Measurements from ENCODE around the gene KANTR. TPM values are rescaled to one million over a fixed set of nuclear protein-coding genes. Genes with fewer than 3 reads are reported as not detected.
A peak's percentile ranks its signal among the peaks of the same experiment; 100 is the strongest.

KANTR gene
- total RNA-seq, 1 donor: 6.3 TPM

DNA sequence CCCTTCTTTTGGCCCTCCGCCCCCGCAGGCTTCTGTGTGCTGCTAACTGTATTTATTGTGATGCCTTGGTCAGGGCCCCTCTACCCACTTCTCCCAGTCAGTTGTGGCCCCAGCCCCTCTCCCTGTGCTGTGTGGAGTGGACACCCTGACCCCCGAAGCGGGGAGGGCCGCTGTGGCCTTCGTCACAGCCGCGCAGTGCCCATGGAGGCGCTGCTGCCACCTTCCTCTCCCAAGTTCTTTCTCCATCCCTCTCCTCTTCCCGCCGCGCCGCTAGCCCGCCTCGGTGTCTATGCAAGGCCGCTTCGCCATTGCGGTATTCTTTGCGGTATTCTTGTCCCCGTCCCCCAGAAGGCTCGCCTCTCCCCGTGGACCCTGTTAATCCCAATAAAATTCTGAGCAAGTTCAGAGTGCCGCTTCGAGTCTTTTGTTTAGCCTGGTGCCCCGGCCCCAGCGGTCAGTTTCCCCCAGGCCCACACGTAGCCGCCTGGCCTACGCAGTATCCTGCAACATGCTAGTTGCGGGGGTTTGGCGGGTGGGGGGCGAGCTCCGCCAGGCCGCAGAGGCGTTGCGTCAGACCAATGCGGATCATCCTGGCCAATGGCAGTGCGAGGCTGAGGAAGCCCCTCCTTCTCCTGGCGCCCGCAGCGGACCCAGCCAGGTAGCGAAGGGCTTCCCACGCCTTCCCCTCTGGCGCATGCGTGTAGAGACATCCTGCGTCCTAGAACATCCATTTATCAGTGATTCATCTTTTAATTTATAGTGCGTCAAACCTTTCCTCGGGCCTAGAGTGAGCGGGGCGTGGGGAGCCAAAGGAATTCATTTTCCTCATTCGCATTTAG lies 5.6 kb upstream of the KANTR start:
- no peaks in the 10 kb centered on the region for H3K27me3 ChIP-seq (ENCODE audit: insufficient read depth, low read length)
- H3K4me1 ChIP-seq (ENCODE audit: insufficient read depth, low read length): peaks cover 16% of the 10 kb centered on the region
- H3K9me3 ChIP-seq (ENCODE audit: low read depth, low read length): no peaks in the 10 kb centered on the region
- peak overlapping the region; percentile 16 for H3K4me3 ChIP-seq (ENCODE audit: low read length)

- Histone ChIP-seq H3K27me3 (ENCODE audit: insufficient read depth, low read length) (no peaks in the 10 kb centered on the region), H3K4me3 (ENCODE audit: low read length) (peak overlapping the region; percentile 16), H3K9me3 (ENCODE audit: low read depth, low read length) (no peaks in the 10 kb centered on the region), H3K4me1 (ENCODE audit: insufficient read depth, low read length) (peaks cover 14% of the 10 kb centered on the region)
Measured at GRCh38 chrX:53089224-53089842, 4.6 kb upstream of the KANTR start.

- no peak overlapping the region for H3K4me3 ChIP-seq (ENCODE audit: low read length)
Measured at GRCh38 chrX:53089925-53090324, 4.0 kb upstream of the KANTR start.

GRCh38 chrX:53091354-53091753 lies 2.6 kb upstream of the KANTR start:
- Histone ChIP-seq H3K9me3 (ENCODE audit: low read depth, low read length) (no peaks in the 10 kb centered on the region), H3K4me3 (ENCODE audit: low read length) (no peak overlapping the region), H3K4me1 (ENCODE audit: insufficient read depth, low read length) (peaks cover 20% of the 10 kb centered on the region)

More at GRCh38 chrX:53089925-53090324, 4.0 kb upstream of the KANTR start:
- Histone ChIP-seq H3K4me1 (ENCODE audit: insufficient read depth, low read length) (peaks cover 19% of the 10 kb centered on the region), H3K9me3 (ENCODE audit: low read depth, low read length) (no peaks in the 10 kb centered on the region), H3K27me3 (ENCODE audit: insufficient read depth, low read length) (no peaks in the 10 kb centered on the region)

DNA sequence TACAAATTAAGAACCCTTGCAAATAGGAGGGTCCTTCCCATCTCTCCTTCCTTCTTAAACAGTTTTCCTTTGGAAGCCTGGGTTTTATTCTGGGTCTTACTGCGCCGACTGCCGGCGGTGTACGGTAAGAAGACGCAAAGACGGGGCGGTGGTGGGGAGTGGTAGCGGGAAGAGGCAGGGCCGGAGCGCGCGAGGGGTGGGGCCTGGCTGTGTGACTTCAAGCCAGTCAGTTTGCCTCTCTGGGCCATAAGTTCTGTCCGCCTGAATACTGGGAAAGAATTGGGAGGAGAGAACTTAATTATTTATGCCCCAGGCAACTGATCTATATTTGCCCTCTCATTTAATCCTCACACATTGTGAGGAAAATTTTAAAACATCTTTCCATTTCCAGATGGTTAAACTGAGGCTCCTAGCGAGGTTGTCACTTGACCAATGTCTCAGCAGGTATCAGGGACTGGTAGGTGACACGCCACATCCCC lies 726 bp upstream of the KANTR start:
- H3K4me3 ChIP-seq (ENCODE audit: low read length): peak overlapping the region; percentile 54
- H3K9me3 ChIP-seq (ENCODE audit: low read depth, low read length): no peaks in the 10 kb centered on the region
- no peaks in the 10 kb centered on the region for H3K27me3 ChIP-seq (ENCODE audit: insufficient read depth, low read length)
- peaks cover 18% of the 10 kb centered on the region for H3K4me1 ChIP-seq (ENCODE audit: insufficient read depth, low read length)

More at GRCh38 chrX:53091354-53091753, 2.6 kb upstream of the KANTR start:
- H3K27me3 ChIP-seq (ENCODE audit: insufficient read depth, low read length): no peaks in the 10 kb centered on the region

GRCh38 chrX:53094582-53094905 lies 602 bp downstream of the KANTR start:
- Histone ChIP-seq H3K4me1 (ENCODE audit: insufficient read depth, low read length) (peaks cover 9% of the 10 kb centered on the region), H3K4me3 (ENCODE audit: low read length) (peak overlapping the region; percentile 54), H3K27me3 (ENCODE audit: insufficient read depth, low read length) (no peaks in the 10 kb centered on the region), H3K9me3 (ENCODE audit: low read depth, low read length) (no peaks in the 10 kb centered on the region)

GRCh38 chrX:53095796-53096195 lies 1.9 kb downstream of the KANTR start:
- no peaks in the 10 kb centered on the region for H3K9me3 ChIP-seq (ENCODE audit: low read depth, low read length)
- no peak overlapping the region for H3K4me3 ChIP-seq (ENCODE audit: low read length)
- H3K27me3 ChIP-seq (ENCODE audit: insufficient read depth, low read length): no peaks in the 10 kb centered on the region
- H3K4me1 ChIP-seq (ENCODE audit: insufficient read depth, low read length): peaks cover 9% of the 10 kb centered on the region

- H3K9me3 ChIP-seq (ENCODE audit: low read depth, low read length): no peaks in the 10 kb centered on the region
- no peaks in the 10 kb centered on the region for H3K27me3 ChIP-seq (ENCODE audit: insufficient read depth, low read length)
- no peak overlapping the region for H3K4me3 ChIP-seq (ENCODE audit: low read length)
- no peaks in the 10 kb centered on the region for H3K4me1 ChIP-seq (ENCODE audit: insufficient read depth, low read length)
Measured at GRCh38 chrX:53114864-53115549, 21.1 kb downstream of the KANTR start.

DNA sequence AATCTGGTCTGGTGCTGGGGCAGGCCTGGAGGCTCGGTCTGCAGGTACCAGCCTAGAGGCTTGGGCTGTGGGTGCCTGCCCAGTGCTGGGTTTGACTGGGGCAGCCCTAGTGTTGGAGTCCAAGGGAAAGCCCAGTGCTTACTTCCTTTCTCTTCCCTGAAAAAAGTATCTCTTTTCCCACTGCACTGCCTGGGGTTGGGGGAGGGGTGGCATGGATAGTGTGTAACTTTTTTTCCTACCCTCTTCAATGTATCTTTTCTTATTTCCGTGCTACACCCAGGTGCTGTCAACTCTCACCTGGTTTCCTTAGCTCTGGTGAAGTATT lies 21.6 kb downstream of the KANTR start:
- no peak overlapping the region for H3K4me3 ChIP-seq (ENCODE audit: low read length)
- H3K4me1 ChIP-seq (ENCODE audit: insufficient read depth, low read length): no peaks in the 10 kb centered on the region
- H3K27me3 ChIP-seq (ENCODE audit: insufficient read depth, low read length): no peaks in the 10 kb centered on the region
- H3K9me3 ChIP-seq (ENCODE audit: low read depth, low read length): no peaks in the 10 kb centered on the region

DNA sequence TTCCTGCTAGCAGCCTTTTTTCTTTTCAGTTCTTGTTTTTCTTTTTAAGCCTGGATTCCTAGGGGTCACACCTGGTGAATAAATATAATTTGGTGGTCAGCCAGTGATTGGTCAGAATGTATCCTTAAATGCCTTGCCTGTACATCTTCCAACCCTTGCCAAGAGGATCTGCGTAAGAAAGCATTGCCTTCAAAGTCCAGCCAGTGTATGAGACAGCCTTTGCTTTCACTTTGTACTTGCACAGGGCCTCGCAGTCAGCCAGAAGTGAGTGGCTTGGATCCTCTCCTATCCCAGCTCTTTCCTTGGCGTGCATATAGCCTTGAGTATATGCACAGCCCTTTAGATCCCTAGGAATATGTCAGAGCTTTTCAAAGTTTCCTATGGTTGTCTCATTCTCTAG lies 22.2 kb downstream of the KANTR start:
- H3K9me3 ChIP-seq (ENCODE audit: low read depth, low read length): no peaks in the 10 kb centered on the region
- no peaks in the 10 kb centered on the region for H3K4me1 ChIP-seq (ENCODE audit: insufficient read depth, low read length)
- no peak overlapping the region for H3K4me3 ChIP-seq (ENCODE audit: low read length)
- no peaks in the 10 kb centered on the region for H3K27me3 ChIP-seq (ENCODE audit: insufficient read depth, low read length)

DNA sequence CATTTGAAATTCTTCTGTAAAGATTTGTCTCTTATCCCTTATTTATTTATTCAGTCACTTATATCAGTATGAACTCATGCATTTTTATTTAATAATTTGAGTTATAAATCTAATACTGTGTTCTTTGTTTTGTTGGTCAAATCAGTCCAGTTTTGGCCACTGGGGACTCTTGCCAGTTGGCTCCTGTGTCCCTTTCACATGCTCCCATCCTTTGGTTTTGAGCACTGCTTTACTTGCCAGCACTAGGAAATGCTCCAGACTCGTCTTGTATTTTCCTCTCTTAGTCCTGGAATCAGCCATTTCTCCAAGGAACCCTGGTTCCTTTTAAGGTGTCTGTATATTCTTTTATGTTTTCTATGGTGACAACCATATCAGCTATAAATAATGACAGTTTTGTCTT lies 28.1 kb downstream of the KANTR start:
- Histone ChIP-seq H3K4me3 (ENCODE audit: low read length) (no peak overlapping the region), H3K4me1 (ENCODE audit: insufficient read depth, low read length) (no peaks in the 10 kb centered on the region), H3K27me3 (ENCODE audit: insufficient read depth, low read length) (no peaks in the 10 kb centered on the region), H3K9me3 (ENCODE audit: low read depth, low read length) (no peaks in the 10 kb centered on the region)

DNA sequence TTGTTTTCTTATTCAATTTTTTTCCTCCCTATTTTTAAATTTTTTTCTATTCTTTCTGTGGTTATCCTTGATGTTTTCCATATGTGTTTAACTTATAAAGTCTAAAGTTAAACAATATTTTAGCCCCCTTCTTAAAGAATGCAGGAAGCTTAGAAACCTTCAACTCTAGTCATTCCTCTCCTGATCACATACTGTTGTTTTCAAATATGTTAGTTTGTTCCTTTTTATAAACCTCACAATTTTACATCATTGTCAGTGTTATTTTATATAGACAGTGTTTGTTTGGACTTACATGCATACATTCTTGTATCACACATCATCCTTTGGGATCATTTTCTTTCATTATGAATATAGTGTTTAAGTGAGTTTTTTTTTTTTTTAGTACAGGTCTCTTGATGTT lies 31.6 kb downstream of the KANTR start:
- no peaks in the 10 kb centered on the region for H3K27me3 ChIP-seq (ENCODE audit: insufficient read depth, low read length)
- H3K4me1 ChIP-seq (ENCODE audit: insufficient read depth, low read length): no peaks in the 10 kb centered on the region
- no peak overlapping the region for H3K4me3 ChIP-seq (ENCODE audit: low read length)
- H3K9me3 ChIP-seq (ENCODE audit: low read depth, low read length): no peaks in the 10 kb centered on the region

GRCh38 chrX:53126377-53126776 lies 32.4 kb downstream of the KANTR start:
- no peaks in the 10 kb centered on the region for H3K27me3 ChIP-seq (ENCODE audit: insufficient read depth, low read length)
- H3K9me3 ChIP-seq (ENCODE audit: low read depth, low read length): no peaks in the 10 kb centered on the region
- H3K4me3 ChIP-seq (ENCODE audit: low read length): no peak overlapping the region
- no peaks in the 10 kb centered on the region for H3K4me1 ChIP-seq (ENCODE audit: insufficient read depth, low read length)

DNA sequence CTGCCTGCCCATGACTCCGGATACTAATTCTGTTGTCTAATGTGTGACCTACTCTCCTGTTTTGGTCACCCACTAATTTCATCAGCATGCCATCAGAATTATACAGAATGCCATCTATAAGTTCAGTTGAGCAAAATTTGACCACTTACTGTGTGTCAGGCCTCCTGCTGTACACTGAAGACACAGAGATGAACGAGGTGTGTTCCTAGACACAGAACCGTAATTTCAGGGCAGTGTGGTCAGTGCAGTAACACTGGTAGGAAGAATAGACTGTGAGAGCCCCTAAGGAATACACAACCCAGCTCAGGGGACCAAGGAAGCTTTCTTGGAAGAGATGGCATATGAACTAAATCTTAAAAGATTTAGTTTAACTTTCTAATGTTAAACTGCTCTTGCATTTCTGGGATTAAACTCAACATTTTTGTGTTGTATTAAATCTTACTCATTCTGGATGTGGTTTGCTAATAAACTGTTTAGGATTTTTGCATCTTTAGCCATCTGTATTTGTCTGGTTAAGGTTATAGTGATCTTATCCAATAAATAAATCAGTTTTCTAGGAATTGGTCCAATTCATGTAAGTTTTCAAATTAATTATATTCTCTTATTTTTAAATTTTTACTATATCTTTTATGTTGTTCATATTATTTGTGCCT lies 34.3 kb downstream of the KANTR start:
- Histone ChIP-seq H3K9me3 (ENCODE audit: low read depth, low read length) (no peaks in the 10 kb centered on the region), H3K27me3 (ENCODE audit: insufficient read depth, low read length) (no peaks in the 10 kb centered on the region), H3K4me3 (ENCODE audit: low read length) (no peak overlapping the region), H3K4me1 (ENCODE audit: insufficient read depth, low read length) (no peaks in the 10 kb centered on the region)

GRCh38 chrX:53133400-53133799 lies 39.5 kb downstream of the KANTR start:
- Histone ChIP-seq H3K4me1 (ENCODE audit: insufficient read depth, low read length) (no peaks in the 10 kb centered on the region), H3K9me3 (ENCODE audit: low read depth, low read length) (no peaks in the 10 kb centered on the region), H3K27me3 (ENCODE audit: insufficient read depth, low read length) (no peaks in the 10 kb centered on the region), H3K4me3 (ENCODE audit: low read length) (no peak overlapping the region)

All from mononuclear cell (primary cell).